Ovary (tissue), 3 donors: ENCODE data around the gene PODXL2.

Experiments used
- EP300 ChIP-seq: sonication (generic); formaldehyde crosslinking; IDR thresholded peaks from one replicate; pipeline ENCODE4 v1.6.1; 2017; ENCODE audit warnings: antibody characterized with exemption
- POLR2A ChIP-seq: fragments of 450-650 bp; IDR thresholded peaks from one replicate; pipeline ENCODE4 v1.6.1; 2017; ENCODE audit warnings: antibody characterized with exemption, mild to moderate bottlenecking, moderate library complexity
- TF ChIP-seq, protein P1 (sequence below), 3 donors: fragments of 450-650 bp in 2 of 3; fragments of 200-600 bp in 1 of 3; IDR thresholded peaks; one replicate each; pipeline versions ENCODE4 v1.5.1 to v1.8.0; 2016 to 2022; ENCODE audit warnings: antibody characterized with exemption in 3 of 3, mild to moderate bottlenecking in 1 of 3
- donor health status: DM: no; HTN: no; CAD: no.

DNA sequence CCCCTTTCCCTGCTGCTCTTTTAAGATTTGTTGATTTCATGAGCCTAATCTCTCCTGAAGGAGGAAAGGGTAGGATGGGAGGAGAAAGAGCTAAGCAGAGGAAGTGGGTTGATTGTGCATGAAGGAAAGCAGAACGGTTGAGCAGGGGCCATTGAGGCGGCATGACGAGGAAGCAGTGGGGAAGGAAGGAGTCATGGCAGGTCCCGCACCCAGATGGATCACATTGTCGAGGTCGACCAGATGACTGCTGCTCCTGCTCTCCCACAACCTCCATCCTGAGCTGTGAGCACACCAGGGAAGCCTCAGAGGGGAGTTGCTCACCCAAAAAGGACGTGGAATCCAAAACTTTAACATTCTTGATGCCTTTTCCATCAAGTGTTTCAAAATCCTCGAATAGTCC, 86.5 kb downstream of the PODXL2 start:
- TF ChIP-seq POLR2A (no peak), EP300 (no peak)
- TF ChIP-seq, protein P1, sequence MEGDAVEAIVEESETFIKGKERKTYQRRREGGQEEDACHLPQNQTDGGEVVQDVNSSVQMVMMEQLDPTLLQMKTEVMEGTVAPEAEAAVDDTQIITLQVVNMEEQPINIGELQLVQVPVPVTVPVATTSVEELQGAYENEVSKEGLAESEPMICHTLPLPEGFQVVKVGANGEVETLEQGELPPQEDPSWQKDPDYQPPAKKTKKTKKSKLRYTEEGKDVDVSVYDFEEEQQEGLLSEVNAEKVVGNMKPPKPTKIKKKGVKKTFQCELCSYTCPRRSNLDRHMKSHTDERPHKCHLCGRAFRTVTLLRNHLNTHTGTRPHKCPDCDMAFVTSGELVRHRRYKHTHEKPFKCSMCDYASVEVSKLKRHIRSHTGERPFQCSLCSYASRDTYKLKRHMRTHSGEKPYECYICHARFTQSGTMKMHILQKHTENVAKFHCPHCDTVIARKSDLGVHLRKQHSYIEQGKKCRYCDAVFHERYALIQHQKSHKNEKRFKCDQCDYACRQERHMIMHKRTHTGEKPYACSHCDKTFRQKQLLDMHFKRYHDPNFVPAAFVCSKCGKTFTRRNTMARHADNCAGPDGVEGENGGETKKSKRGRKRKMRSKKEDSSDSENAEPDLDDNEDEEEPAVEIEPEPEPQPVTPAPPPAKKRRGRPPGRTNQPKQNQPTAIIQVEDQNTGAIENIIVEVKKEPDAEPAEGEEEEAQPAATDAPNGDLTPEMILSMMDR (IDR thresholded peaks at IDR 0.05), result no peak
